Inflammatory macrophage treated with lipopolysaccharide for 4 hours (primary cell): ENCODE results near the gene CPLANE2.
A peak's percentile ranks its signal among the peaks of the same experiment; 100 is the strongest.
"Not testable (repeated sequence)": the region's sequence is repeated elsewhere in the genome, so short reads cannot be mapped to it uniquely, and the experiment has no call there.

Experiments used
- DNase-seq: peaks from one replicate; pipeline ENCODE4 v3.0.0-alpha.2; 2020

The CPLANE2 gene

GRCh38 chr1:16248603-16249516 lies 11.9 kb upstream of the CPLANE2 start:
- DNase-seq, result peak; percentile 13

GRCh38 chr1:16248007-16248436 lies 11.0 kb upstream of the CPLANE2 start:
- no peak for DNase-seq

GRCh38 chr1:16247441-16247840 lies 10.5 kb upstream of the CPLANE2 start:
- no peak for DNase-seq

- DNase-seq, result no peak
Observed at GRCh38 chr1:16246961-16247360, 10.0 kb upstream of the CPLANE2 start.

GRCh38 chr1:16246239-16246638 lies 9.3 kb upstream of the CPLANE2 start:
- DNase-seq, result not testable (repeated sequence)

DNA sequence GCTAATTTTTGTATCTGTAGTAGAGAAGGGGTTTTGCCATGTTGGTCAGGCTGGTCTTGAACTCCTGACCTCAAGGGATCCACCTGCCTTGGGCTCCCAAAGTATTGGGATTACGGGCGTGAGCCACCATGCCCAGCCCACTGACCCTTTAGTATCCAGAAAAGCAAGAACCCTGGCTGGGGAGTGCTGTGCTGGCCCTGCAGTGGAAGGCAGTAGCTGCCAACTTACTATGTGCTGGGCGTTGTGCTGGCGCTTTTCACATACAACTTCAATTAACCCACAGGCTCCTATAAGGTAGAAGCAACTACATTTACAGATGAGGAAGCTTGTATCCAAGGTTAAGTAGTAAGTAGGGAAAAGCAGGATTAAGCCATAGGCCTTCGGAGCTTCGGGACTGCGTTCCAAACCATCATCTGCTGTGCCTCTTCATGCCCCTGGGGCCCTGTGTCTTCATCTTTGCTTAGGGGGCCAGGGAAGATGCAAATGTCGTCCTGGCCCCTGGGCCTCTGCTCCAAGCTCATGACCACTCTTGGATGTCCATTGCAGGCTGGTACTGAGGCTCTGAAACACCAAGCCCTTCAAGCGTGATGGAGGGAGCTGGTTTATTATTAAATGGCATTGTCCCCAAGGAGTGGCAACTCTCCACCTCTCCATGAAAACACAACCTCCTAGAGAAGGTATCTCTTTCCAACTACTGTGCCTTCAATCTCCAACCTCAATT lies 8.7 kb upstream of the CPLANE2 start:
- DNase-seq, result no peak

DNA sequence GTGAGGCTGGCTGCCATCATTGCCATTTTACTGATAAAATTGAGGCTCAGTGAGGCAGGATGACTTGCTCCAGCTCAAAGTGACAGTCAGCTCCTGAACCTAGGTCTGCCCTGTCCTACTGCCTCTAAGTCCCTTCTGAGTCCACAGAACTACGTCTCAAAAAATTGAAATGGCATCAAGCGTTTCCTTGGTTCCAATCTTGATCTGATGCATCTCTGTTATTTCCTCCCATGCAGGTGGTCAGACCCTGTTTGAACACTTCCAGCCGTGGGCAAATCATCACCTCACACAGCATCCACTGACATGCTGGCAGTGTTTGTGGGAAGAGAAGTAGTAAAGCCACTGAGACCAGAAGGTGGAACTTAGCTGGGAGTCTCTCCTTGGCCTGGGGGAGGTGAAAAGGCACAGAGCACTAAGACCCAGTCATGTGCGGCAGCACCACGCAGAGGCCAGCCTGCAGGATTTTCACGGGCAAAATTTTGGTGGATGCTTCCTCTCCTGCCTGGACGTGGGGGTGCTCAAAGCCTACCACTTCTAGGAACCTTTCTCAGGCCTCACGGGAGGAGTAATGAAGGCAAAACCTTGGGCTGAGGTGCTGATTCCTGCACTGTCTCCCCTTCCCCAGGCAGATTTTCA lies 7.8 kb upstream of the CPLANE2 start:
- no peak for DNase-seq

GRCh38 chr1:16243936-16244649 lies 7.1 kb upstream of the CPLANE2 start:
- DNase-seq, result peak; percentile 66

DNA sequence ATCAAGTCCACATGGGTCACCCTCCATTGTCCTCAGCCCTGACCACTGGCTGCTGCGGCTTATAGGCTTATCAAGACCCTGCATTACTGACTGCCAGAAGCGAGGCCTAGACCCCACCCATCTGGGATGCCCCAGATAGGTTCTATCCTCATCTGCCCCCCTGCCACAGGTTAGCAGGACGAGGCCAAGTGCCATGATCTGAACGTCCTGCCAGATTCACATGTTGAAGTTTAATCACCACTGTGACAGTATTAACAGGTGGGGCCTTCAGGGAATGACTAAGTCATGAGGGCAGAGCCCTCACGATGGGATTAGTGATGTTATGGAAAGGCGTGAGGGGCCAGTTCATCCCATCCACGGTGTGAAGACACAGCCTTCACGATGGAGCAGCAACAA lies 6.2 kb upstream of the CPLANE2 start:
- no peak for DNase-seq

- no peak for DNase-seq
Observed at GRCh38 chr1:16242556-16243214, 5.7 kb upstream of the CPLANE2 start.

GRCh38 chr1:16241221-16241708 lies 4.3 kb upstream of the CPLANE2 start:
- DNase-seq, result no peak

- DNase-seq, result no peak
Observed at GRCh38 chr1:16239972-16240491, 3.0 kb upstream of the CPLANE2 start.

DNA sequence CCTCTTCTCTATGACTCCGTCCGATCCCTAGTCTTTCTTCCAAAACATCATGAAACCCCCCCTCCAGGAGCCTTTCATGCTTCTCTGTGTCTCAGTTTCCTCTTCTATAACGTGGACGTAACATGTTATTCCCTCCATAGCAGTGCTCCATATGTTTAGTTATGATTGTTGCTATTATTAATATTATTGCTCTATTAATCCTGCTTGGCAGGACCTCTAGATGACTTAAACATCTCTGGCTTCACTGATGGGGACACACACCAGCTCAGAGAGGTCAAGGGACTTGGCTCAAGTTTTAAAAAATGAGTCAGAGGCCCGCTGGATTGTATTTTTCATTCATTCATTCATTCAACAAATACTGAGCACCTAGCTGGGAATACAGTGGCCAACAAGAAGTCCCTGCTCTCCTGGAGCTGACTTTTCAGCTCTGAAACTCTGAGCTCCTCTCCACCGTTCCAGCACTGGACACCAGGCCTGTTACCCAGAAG lies 404 bp upstream of the CPLANE2 start:
- DNase-seq, result no peak

- peak; percentile 14 for DNase-seq
Observed at GRCh38 chr1:16235944-16236510, 956 bp downstream of the CPLANE2 start.

DNA sequence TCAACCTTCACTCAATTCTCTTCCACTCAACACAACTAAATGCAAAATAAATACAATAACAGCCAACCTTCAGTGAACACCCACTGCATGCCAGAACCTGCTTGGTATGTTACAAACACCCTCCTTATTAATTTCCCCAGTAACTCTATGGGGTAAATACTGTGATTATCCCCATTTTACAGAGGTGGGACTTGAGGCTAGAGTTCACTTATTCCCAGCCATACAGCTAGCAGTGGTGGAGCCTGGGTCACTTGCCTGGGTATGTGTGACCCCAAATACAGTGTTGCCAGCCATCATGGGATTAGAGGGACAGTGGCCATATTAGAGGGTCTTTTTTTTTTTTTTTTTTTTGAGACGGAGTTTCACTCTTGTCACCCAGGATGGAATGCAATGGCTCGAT lies 1.6 kb downstream of the CPLANE2 start:
- DNase-seq, result no peak

DNA sequence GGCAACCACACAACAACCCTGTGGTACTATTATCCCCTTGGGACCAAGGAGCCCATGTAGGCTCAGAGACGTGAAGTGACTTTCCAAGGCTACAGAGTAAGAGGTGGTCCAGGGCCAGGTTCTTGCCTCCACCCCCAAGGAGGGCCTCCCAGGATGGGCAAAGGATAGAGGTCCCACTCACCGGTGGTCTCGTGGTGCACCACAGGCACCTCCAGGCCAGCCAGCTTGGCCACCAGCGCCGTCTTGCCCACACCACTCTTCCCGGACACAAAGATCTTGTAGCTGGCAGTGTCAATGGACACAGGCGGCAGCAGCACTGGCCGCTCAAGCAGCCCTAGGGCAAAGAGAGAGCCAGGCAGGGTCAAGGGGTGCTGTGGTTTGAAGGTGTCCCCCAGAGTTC lies 3.6 kb downstream of the CPLANE2 start:
- DNase-seq, result no peak

- no peak for DNase-seq
Observed at GRCh38 chr1:16232316-16232710, 4.7 kb downstream of the CPLANE2 start.

DNA sequence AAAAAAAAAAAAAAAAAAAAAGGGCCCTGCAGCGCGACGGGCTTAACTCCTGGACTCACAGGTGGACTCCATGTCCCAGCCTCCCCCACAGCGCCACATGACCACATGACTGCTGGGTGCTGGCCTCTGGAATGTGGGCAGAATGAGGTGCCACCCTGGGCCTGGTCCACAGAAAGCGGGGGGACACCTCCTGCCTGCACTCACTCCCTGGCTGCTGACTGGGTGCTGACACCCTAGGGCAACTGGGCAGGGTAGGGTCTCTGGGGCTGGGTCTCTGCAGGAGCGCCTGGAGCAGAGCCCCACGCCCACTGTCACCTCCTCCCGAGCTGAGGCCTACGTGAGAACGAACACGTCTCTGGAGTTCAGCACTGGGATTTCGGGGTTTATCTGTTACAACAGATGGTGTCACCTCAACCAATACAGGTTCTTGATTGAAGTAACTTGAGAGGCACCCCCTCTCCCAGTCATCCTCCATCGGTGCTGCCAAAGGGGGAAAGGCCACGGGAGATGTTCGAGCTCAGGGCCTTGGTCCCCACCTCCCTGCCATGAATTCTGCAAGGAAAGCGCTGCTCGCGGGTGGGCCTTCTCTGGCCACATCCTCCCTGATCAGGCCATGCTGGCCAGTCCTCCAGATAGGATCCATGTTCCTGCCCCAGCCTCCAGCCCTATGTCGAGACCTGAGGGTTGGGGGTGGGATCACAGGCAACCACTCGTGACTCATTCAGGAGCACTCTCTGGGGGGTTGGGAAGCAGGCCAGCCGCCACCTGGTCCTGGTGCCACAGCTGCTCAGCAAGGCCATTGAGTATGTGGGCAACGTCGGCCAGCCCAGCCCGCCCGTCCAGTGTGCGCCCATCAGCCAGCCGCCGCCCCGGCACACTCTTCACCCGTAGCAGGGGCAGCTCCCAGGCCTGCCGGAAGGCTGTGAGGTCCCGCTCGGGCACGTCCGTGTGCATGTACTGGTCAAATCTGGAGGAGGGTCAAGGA lies 5.4 kb downstream of the CPLANE2 start:
- DNase-seq, result no peak

DNA sequence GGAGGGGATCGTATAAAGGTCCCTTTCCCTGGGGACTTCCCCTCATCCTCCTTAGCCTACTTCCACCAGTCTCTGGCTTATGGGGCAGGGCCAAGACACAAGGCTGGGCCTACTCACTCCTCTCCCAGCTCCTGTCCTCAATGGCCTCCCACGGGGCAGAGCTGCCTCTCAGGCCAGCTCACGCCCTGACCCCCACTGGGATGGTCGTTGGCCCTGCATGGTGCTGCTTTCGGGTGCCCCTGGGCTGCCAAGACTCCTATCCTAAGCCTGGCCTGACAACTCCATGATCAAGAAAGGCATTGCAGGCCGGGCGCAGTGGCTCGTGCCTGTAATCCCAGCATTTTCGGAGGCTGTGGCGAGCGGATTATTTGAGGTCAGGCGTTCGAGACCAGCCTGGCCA lies 6.2 kb downstream of the CPLANE2 start:
- no peak for DNase-seq
